Peyer's patch (tissue), 4 donors: ENCODE results near the gene PCBD1. TPM values are rescaled to one million over a fixed set of nuclear protein-coding genes. Genes with fewer than 3 reads are reported as not detected.
A peak's percentile ranks its signal among the peaks of the same experiment; 100 is the strongest.

ENCODE experiments used
- DNase-seq, 3 donors: peaks; one replicate each; pipeline ENCODE4 v3.0.0-alpha.2; 2017 to 2019
- H3K27ac ChIP-seq, 4 donors: fragments of 200-600 bp; sonication (generic); one replicate each; pipeline ENCODE4 v1.5.1; 2016 to 2019
- H3K27me3 ChIP-seq, 2 donors: fragments of 200-600 bp; sonication (generic); one replicate each; pipeline ENCODE4 v1.5.1; 2019
- H3K36me3 ChIP-seq, 3 donors: fragments of 200-600 bp; sonication (generic); one replicate each; pipeline ENCODE4 v1.5.1; 2016 to 2019
- H3K4me1 ChIP-seq, 4 donors: fragments of 200-600 bp; sonication (generic); one replicate each; pipeline ENCODE4 v1.5.1; 2016 to 2019
- H3K4me3 ChIP-seq, 4 donors: fragments of 200-600 bp; sonication (generic); 1 replicate in 3 of 4; 2 replicates in 1 of 4; pipeline ENCODE4 v1.5.1; 2016 to 2019; ENCODE audit warnings: mild to moderate bottlenecking in 1 of 4
- H3K9me3 ChIP-seq, 4 donors: fragments of 200-600 bp; sonication (generic); one replicate each; pipeline ENCODE4 v1.5.1; 2016 to 2019; ENCODE audit warnings: mild to moderate bottlenecking in 1 of 4
- CTCF ChIP-seq, 6 experiments: fragments of 450-650 bp in 4 of 6; fragments of 200-600 bp in 2 of 6; sonication (generic) in 1 of 6; IDR thresholded peaks; one replicate each; pipeline ENCODE4 v1.5.1; 2017 to 2019; ENCODE audit warnings: antibody characterized with exemption in 6 of 6, mild to moderate bottlenecking in 3 of 6, moderate library complexity in 1 of 6
- POLR2A ChIP-seq, 2 donors: fragments of 450-650 bp; IDR thresholded peaks; one replicate each; pipeline ENCODE4 v1.5.1; 2017; ENCODE audit warnings: antibody characterized with exemption in 2 of 2, mild to moderate bottlenecking in 2 of 2, moderate library complexity in 2 of 2
- total RNA-seq, 4 donors: library from RNA; depleted of rRNA; stranded (reverse); fragments of >200 nt; gene quantifications; one replicate each; pipeline ENCODE4 v1.1.0, GENCODE V29; 2016

The PCBD1 gene
- total RNA-seq, 4 donors from 2014 or later, result 38.8 to 63.5 (median 55.9) TPM

GRCh38 chr10:70890917-70891431 lies 2.6 kb upstream of the PCBD1 start:
- Histone ChIP-seq H3K4me3 (no peak overlapping the region), H3K36me3 (no peaks in the 10 kb centered on the region), H3K9me3 (no peaks in the 10 kb centered on the region), H3K4me1 (peaks cover 0 to 18% (median 0%) of the 10 kb centered on the region in 4 donors), H3K27ac (no peak overlapping the region), H3K27me3 (no peaks in the 10 kb centered on the region)
- peak in 1 of 3 donors; percentile 46 for DNase-seq
- TF ChIP-seq CTCF (IDR thresholded peaks at IDR 0.05) (no peak), POLR2A (IDR thresholded peaks at IDR 0.05) (no peak)

GRCh38 chr10:70889291-70889690 lies 926 bp upstream of the PCBD1 start:
- Histone ChIP-seq H3K36me3 (peaks cover 0 to 14% (median 0%) of the 10 kb centered on the region in 3 donors), H3K4me3 (no peak overlapping the region), H3K4me1 (peaks cover 0 to 18% (median 0%) of the 10 kb centered on the region in 4 donors), H3K27me3 (no peaks in the 10 kb centered on the region), H3K9me3 (no peaks in the 10 kb centered on the region), H3K27ac (no peak overlapping the region)
- no peak for DNase-seq
- no peak for TF ChIP-seq POLR2A (IDR thresholded peaks at IDR 0.05)
- no peak for TF ChIP-seq CTCF (IDR thresholded peaks at IDR 0.05)

- H3K27ac ChIP-seq, result peak overlapping the region; percentile 89 to 93 (median 92)
- peak overlapping the region; percentile 69 to 89 (median 81) for H3K4me3 ChIP-seq
- H3K27me3 ChIP-seq, result no peaks in the 10 kb centered on the region
- H3K36me3 ChIP-seq, result peaks cover 0 to 25% (median 0%) of the 10 kb centered on the region in 3 donors
- DNase-seq, result no peak
- TF ChIP-seq POLR2A (IDR thresholded peaks at IDR 0.05) (no peak), CTCF (IDR thresholded peaks at IDR 0.05) (no peak)
- H3K4me1 ChIP-seq, result peaks cover 0 to 18% (median 0%) of the 10 kb centered on the region in 4 donors
- H3K9me3 ChIP-seq, result no peaks in the 10 kb centered on the region
Observed at GRCh38 chr10:70886921-70887665, 1.3 kb downstream of the PCBD1 start.

GRCh38 chr10:70885931-70886903 lies 2.1 kb downstream of the PCBD1 start:
- Histone ChIP-seq H3K27me3 (no peaks in the 10 kb centered on the region), H3K9me3 (no peaks in the 10 kb centered on the region), H3K4me3 (no peak overlapping the region), H3K27ac (no peak overlapping the region), H3K4me1 (peaks cover 0 to 18% (median 0%) of the 10 kb centered on the region in 4 donors), H3K36me3 (peaks cover 0 to 33% (median 0%) of the 10 kb centered on the region in 3 donors)
- DNase-seq, result no peak
- TF ChIP-seq CTCF (IDR thresholded peaks at IDR 0.05), result no peak
- no peak for TF ChIP-seq POLR2A (IDR thresholded peaks at IDR 0.05)

- no peak for TF ChIP-seq POLR2A (IDR thresholded peaks at IDR 0.05)
- TF ChIP-seq CTCF (IDR thresholded peaks at IDR 0.05), result no peak
- H3K27ac ChIP-seq, result no peak overlapping the region
- H3K36me3 ChIP-seq, result peaks cover 0 to 34% (median 0%) of the 10 kb centered on the region in 3 donors
Observed at GRCh38 chr10:70885481-70885880, 2.9 kb downstream of the PCBD1 start.

More at GRCh38 chr10:70885481-70885880, 2.9 kb downstream of the PCBD1 start:
- Histone ChIP-seq H3K27me3 (no peaks in the 10 kb centered on the region), H3K9me3 (no peaks in the 10 kb centered on the region), H3K4me1 (peaks cover 0 to 18% (median 0%) of the 10 kb centered on the region in 4 donors), H3K4me3 (no peak overlapping the region)
- DNase-seq, result no peak
